CD4-positive, alpha-beta memory T cell (primary cell): ENCODE measurements around the gene UGT1A9. TPM values are rescaled to one million over a fixed set of nuclear protein-coding genes. Genes with fewer than 3 reads are reported as not detected.

Experiments
- CTCF ChIA-PET: fragments of 350-600 bp; sonication (Branson Sonifier 250); formaldehyde crosslinking; loops from one replicate; lab custom pipeline; 2021; ENCODE audit warnings: inconsistent platforms; ENCODE audit not compliant: partially characterized antibody; lab: Charles Lee
- POLR2A ChIA-PET: fragments of 350-600 bp; sonication (Branson Sonifier 250); formaldehyde crosslinking; loops from one replicate; lab custom pipeline; 2021; ENCODE audit not compliant: partially characterized antibody; lab: Charles Lee
- DNase-seq, 5 donors: peaks; one replicate each; pipeline versions ENCODE4 v3.0.0 to v3.0.0-alpha.2; 2020 to 2022; ENCODE audit warnings: mixed read lengths in 1 of 5
- H3K27ac ChIP-seq: one replicate; pipeline ENCODE4 v1.7.0; 2013; ENCODE audit warnings: low read depth, low read length
- H3K27me3 ChIP-seq: 2 replicates; pipeline ENCODE4 v1.7.0; 2013; ENCODE audit warnings: mild to moderate bottlenecking, low read length, moderate library complexity; ENCODE audit not compliant: insufficient read depth
- H3K36me3 ChIP-seq: 2 replicates; pipeline ENCODE4 v1.7.0; 2013; ENCODE audit warnings: mild to moderate bottlenecking, low read length, moderate library complexity; ENCODE audit not compliant: insufficient read depth
- H3K4me1 ChIP-seq: 2 replicates; pipeline ENCODE4 v1.7.0; 2013; ENCODE audit warnings: mild to moderate bottlenecking, low read length, moderate library complexity; ENCODE audit not compliant: insufficient read depth
- H3K4me3 ChIP-seq, 2 donors: one replicate each; pipeline ENCODE4 v1.7.0; 2013; ENCODE audit warnings: low read length in 2 of 2, mild to moderate bottlenecking in 1 of 2
- H3K9me3 ChIP-seq, 2 donors: one replicate each; pipeline ENCODE4 v1.7.0; 2013; ENCODE audit warnings: low read length in 2 of 2, control low read depth in 1 of 2; ENCODE audit not compliant: control insufficient read depth in 1 of 2
- H3K27ac Mint-ChIP-seq, 7 donors: one replicate each; pipeline ENCODE4 v1.8.0; 2020 to 2021; ENCODE audit warnings: mixed read lengths in 7 of 7, mild to moderate bottlenecking in 6 of 7, inconsistent platforms in 3 of 7, moderate library complexity in 3 of 7
- H3K27me3 Mint-ChIP-seq, 2 donors: one replicate each; pipeline ENCODE4 v1.8.0; 2020 to 2021; ENCODE audit warnings: mixed read lengths in 2 of 2
- H3K36me3 Mint-ChIP-seq, 2 donors: one replicate each; pipeline ENCODE4 v1.8.0; 2020 to 2021; ENCODE audit warnings: mixed read lengths in 2 of 2, inconsistent platforms in 1 of 2, mild to moderate bottlenecking in 1 of 2
- H3K4me1 Mint-ChIP-seq, 4 donors: one replicate each; pipeline ENCODE4 v1.8.0; 2020 to 2021; ENCODE audit warnings: mixed read lengths in 4 of 4, mild to moderate bottlenecking in 1 of 4
- H3K4me3 Mint-ChIP-seq, 8 donors: one replicate each; pipeline ENCODE4 v1.8.0; 2020 to 2021; ENCODE audit warnings: mixed read lengths in 8 of 8, mild to moderate bottlenecking in 7 of 8, moderate library complexity in 6 of 8, inconsistent platforms in 3 of 8
- H3K9me3 Mint-ChIP-seq, 8 donors: one replicate each; pipeline ENCODE4 v1.8.0; 2020 to 2021; ENCODE audit warnings: mixed read lengths in 8 of 8, mild to moderate bottlenecking in 5 of 8, inconsistent platforms in 3 of 8, moderate library complexity in 1 of 8
- intact Hi-C: fragments of 100-400 bp; cut with micrococcal nuclease; formaldehyde crosslinking; loops from one replicate; pipeline ENCODE4 v1.15.1; 2023
- polyA plus RNA-seq, 2 donors: library from polyadenylated mRNA; unstranded; fragments of 300-500 nt; fragmentation: Illumina TruSeq; gene quantifications; one replicate each; pipeline ENCODE4 v1.2.3, GENCODE V29; 2021
- total RNA-seq, 2 experiments: library from RNA; stranded (reverse); gene quantifications; one replicate each; pipeline ENCODE4 v1.2.3, GENCODE V29; 2021

Gene UGT1A9
- total and polyA plus RNA-seq, 4 experiments from 2014 or later: not detected

- Histone ChIP-seq H3K27ac (no peak overlapping the region), H3K4me1 (no peaks in the 10 kb centered on the region), H3K9me3 (no peaks in the 10 kb centered on the region), H3K36me3 (no peaks in the 10 kb centered on the region), H3K27me3 (no peaks in the 10 kb centered on the region), H3K4me3 (no peak overlapping the region)
- ChIA-PET POLR2A (no interaction called here), CTCF (no interaction called here)
- DNase-seq: no peak
- Mint-ChIP-seq H3K9me3 (peaks cover 0 to 5% (median under 1%) of the 10 kb centered on the region in 8 donors), H3K36me3 (no peaks in the 10 kb centered on the region), H3K27ac (no peak overlapping the region), H3K4me1 (peaks cover 0 to 4% (median under 1%) of the 10 kb centered on the region in 4 donors), H3K27me3 (peaks cover 2 to 4% of the 10 kb centered on the region in 2 donors), H3K4me3 (no peak overlapping the region)
- intact Hi-C loops: no loop called here
These were observed 119.6 kb downstream of the UGT1A9 start for GRCh38 chr2:233791151-233791882.

- H3K9me3 Mint-ChIP-seq: peaks cover 0 to 5% (median 0%) of the 10 kb centered on the region in 8 donors
- peaks cover 0 to 4% (median under 1%) of the 10 kb centered on the region in 4 donors for H3K4me1 Mint-ChIP-seq
- intact Hi-C loops: no loop called here
- no peak overlapping the region for H3K4me3 Mint-ChIP-seq
- peaks cover 0 to 4% of the 10 kb centered on the region in 2 donors for H3K27me3 Mint-ChIP-seq
- ChIA-PET CTCF (no interaction called here), POLR2A (no interaction called here)
- no peaks in the 10 kb centered on the region for H3K27me3 ChIP-seq
- no peaks in the 10 kb centered on the region for H3K9me3 ChIP-seq
- no peak overlapping the region for H3K4me3 ChIP-seq
- no peaks in the 10 kb centered on the region for H3K36me3 ChIP-seq
- no peaks in the 10 kb centered on the region for H3K4me1 ChIP-seq
- no peak overlapping the region for H3K27ac Mint-ChIP-seq
- no peak for DNase-seq
- H3K27ac ChIP-seq: no peak overlapping the region
- H3K36me3 Mint-ChIP-seq: no peaks in the 10 kb centered on the region
These were observed 120.2 kb downstream of the UGT1A9 start for GRCh38 chr2:233791883-233792329.

- H3K27me3 ChIP-seq: no peaks in the 10 kb centered on the region
- no peaks in the 10 kb centered on the region for H3K36me3 Mint-ChIP-seq
- no peak for DNase-seq
- H3K36me3 ChIP-seq: no peaks in the 10 kb centered on the region
- H3K4me1 ChIP-seq: no peaks in the 10 kb centered on the region
- no peaks in the 10 kb centered on the region for H3K9me3 ChIP-seq
- H3K4me3 Mint-ChIP-seq: no peak overlapping the region
- H3K4me3 ChIP-seq: no peak overlapping the region
- CTCF ChIA-PET: no interaction called here
- peaks cover 0 to 4% of the 10 kb centered on the region in 2 donors for H3K27me3 Mint-ChIP-seq
- intact Hi-C loops: no loop called here
- H3K27ac ChIP-seq: no peak overlapping the region
- peaks cover 0 to 4% (median under 1%) of the 10 kb centered on the region in 4 donors for H3K4me1 Mint-ChIP-seq
- POLR2A ChIA-PET: no interaction called here
- peaks cover 0 to 5% (median 0%) of the 10 kb centered on the region in 8 donors for H3K9me3 Mint-ChIP-seq
- no peak overlapping the region for H3K27ac Mint-ChIP-seq
These were observed 121.0 kb downstream of the UGT1A9 start for GRCh38 chr2:233792720-233793119.

GRCh38 chr2:233793465-233794127, 121.9 kb downstream of the UGT1A9 start:
- Mint-ChIP-seq H3K9me3 (peaks cover 0 to 5% (median 0%) of the 10 kb centered on the region in 8 donors), H3K36me3 (no peaks in the 10 kb centered on the region), H3K27me3 (peaks cover 0 to 4% of the 10 kb centered on the region in 2 donors), H3K4me1 (peaks cover 0 to 4% (median under 1%) of the 10 kb centered on the region in 4 donors), H3K27ac (no peak overlapping the region), H3K4me3 (no peak overlapping the region)
- POLR2A ChIA-PET: no interaction called here
- H3K4me1 ChIP-seq: no peaks in the 10 kb centered on the region
- H3K4me3 ChIP-seq: no peak overlapping the region
- CTCF ChIA-PET: no interaction called here
- no peaks in the 10 kb centered on the region for H3K9me3 ChIP-seq
- DNase-seq: no peak
- H3K36me3 ChIP-seq: no peaks in the 10 kb centered on the region
- H3K27ac ChIP-seq: no peak overlapping the region
- intact Hi-C loops: no loop called here
- no peaks in the 10 kb centered on the region for H3K27me3 ChIP-seq

GRCh38 chr2:233794128-233794658, 122.5 kb downstream of the UGT1A9 start:
- CTCF ChIA-PET: no interaction called here
- POLR2A ChIA-PET: no interaction called here
- Mint-ChIP-seq H3K27ac (no peak overlapping the region), H3K27me3 (peaks cover 0 to 3% of the 10 kb centered on the region in 2 donors), H3K4me3 (no peak overlapping the region), H3K9me3 (peaks cover 0 to 3% (median 0%) of the 10 kb centered on the region in 8 donors), H3K4me1 (peaks cover 0 to 2% (median under 1%) of the 10 kb centered on the region in 4 donors), H3K36me3 (no peaks in the 10 kb centered on the region)
- H3K27me3 ChIP-seq: no peaks in the 10 kb centered on the region
- H3K4me3 ChIP-seq: no peak overlapping the region
- H3K36me3 ChIP-seq: no peaks in the 10 kb centered on the region
- H3K4me1 ChIP-seq: no peaks in the 10 kb centered on the region
- no peak overlapping the region for H3K27ac ChIP-seq
- H3K9me3 ChIP-seq: no peaks in the 10 kb centered on the region
- intact Hi-C loops: no loop called here
- no peak for DNase-seq

GRCh38 chr2:233795735-233796171, 124.1 kb downstream of the UGT1A9 start:
- intact Hi-C loops: no loop called here
- CTCF ChIA-PET: no interaction called here
- peaks cover 0 to 2% (median 0%) of the 10 kb centered on the region in 4 donors for H3K4me1 Mint-ChIP-seq
- H3K9me3 Mint-ChIP-seq: peaks cover 0 to 3% (median 0%) of the 10 kb centered on the region in 8 donors
- Histone ChIP-seq H3K27ac (no peak overlapping the region), H3K4me3 (no peak overlapping the region), H3K9me3 (no peaks in the 10 kb centered on the region), H3K36me3 (no peaks in the 10 kb centered on the region), H3K27me3 (no peaks in the 10 kb centered on the region), H3K4me1 (no peaks in the 10 kb centered on the region)
- POLR2A ChIA-PET: no interaction called here
- no peak overlapping the region for H3K27ac Mint-ChIP-seq
- no peak for DNase-seq
- H3K27me3 Mint-ChIP-seq: peaks cover 4 to 7% of the 10 kb centered on the region in 2 donors
- H3K4me3 Mint-ChIP-seq: no peak overlapping the region
- no peaks in the 10 kb centered on the region for H3K36me3 Mint-ChIP-seq

GRCh38 chr2:233796254-233796653, 124.6 kb downstream of the UGT1A9 start:
- no peaks in the 10 kb centered on the region for H3K4me1 ChIP-seq

More at GRCh38 chr2:233796254-233796653, 124.6 kb downstream of the UGT1A9 start:
- H3K4me1 Mint-ChIP-seq: peaks cover 0 to 2% (median 0%) of the 10 kb centered on the region in 4 donors
- CTCF ChIA-PET: no interaction called here
- no peaks in the 10 kb centered on the region for H3K36me3 Mint-ChIP-seq
- POLR2A ChIA-PET: no interaction called here
- H3K27ac Mint-ChIP-seq: no peak overlapping the region
- DNase-seq: no peak
- Histone ChIP-seq H3K36me3 (no peaks in the 10 kb centered on the region), H3K27ac (no peak overlapping the region), H3K9me3 (no peaks in the 10 kb centered on the region), H3K4me3 (no peak overlapping the region), H3K27me3 (no peaks in the 10 kb centered on the region)
- peaks cover 4 to 7% of the 10 kb centered on the region in 2 donors for H3K27me3 Mint-ChIP-seq
- peaks cover 0 to 3% (median 0%) of the 10 kb centered on the region in 8 donors for H3K9me3 Mint-ChIP-seq
- intact Hi-C loops: no loop called here
- H3K4me3 Mint-ChIP-seq: no peak overlapping the region
